HG02973 (cell line): ENCODE data around the gene FAM237B.

Experiments used
- ATAC-seq: cut with Tn5 transposase; IDR thresholded peaks from one replicate; pipeline ENCODE4 v1.9.1; 2021; ENCODE audit warnings: moderate library complexity; ENCODE audit not compliant: unreplicated experiment

The FAM237B gene

DNA sequence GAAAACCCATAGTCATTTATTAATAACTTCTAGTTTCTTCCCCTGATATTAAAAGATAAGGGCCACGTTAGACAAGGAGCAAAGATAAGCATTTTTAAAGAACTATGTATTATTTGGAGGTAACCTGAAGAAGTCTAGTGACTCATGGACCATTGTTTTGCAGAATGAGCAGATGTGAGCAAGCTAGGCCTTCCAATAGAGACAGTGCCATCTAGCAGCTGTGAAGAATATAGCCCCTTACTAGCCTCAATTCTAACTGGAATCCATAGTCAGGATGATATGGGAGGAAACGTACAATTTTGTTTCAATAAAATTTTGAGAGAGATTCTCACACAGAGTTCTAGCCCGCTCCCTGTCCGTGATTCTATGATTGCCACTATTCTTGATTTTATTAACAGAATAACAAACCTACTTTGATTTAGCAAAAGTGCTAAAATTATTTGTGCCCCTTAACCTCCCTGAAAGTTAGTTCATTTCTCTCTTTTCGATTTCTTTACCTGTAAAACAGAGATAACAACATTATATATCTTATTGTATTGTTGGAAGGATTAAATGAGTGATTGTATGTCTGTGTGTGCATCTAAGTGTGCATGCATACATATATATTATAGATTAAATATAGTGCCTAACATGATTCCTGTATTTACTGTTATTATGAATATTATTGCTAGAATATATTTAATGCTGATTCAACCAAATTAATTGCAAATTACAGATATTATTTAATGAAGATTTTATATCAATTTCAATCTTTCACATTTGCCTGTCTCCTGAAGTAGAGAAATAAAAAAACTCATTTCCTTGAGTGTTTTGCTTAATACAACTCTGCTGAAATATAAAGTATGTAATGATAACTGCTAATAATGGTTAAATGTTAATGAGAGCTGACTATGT lies 22.7 kb downstream of the FAM237B start:
- ATAC-seq: peak; percentile 69

GRCh38 chr7:90290244-90291113 lies 30.6 kb downstream of the FAM237B start:
- ATAC-seq: no peak

DNA sequence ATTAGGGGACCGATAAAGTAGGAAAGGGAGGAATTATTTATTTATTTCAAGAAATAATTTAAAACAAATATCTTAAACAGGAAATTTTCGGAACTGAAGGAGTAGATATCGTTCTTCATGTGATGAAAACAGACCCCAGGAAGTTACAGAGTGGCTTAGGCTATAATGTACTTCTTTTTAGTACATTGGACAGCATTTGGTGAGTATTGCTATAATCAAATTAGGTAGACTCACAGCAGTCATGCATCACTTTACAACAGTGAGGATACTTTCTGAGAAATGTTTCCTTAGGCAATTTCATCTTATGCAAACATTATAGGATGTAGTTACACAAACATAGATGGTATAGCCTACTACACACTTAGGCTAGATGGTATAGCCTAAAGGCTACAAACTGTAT lies 33.0 kb downstream of the FAM237B start:
- no peak for ATAC-seq

- ATAC-seq: no peak
Measured at GRCh38 chr7:90276033-90276728, 44.9 kb downstream of the FAM237B start.

DNA sequence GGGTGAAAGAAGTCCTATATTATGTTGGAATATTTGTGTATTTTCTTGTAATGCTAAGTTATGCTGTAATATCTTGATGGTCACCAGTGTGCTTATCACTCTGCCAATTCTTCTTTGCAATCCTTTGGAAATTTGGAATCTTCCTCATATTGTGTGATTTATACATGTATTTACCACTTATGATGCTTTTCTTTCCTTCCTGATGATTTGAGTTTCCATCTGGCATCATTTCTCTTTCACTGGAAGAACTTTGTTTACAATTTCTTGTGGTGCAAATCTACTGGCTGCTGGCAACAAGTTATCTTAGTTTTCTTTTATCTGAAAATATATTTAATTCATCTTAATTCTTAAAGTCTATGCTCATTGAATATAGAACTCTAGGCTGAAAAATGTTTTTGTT lies 46.9 kb downstream of the FAM237B start:
- ATAC-seq: no peak

GRCh38 chr7:90272242-90272641 lies 48.9 kb downstream of the FAM237B start:
- no peak for ATAC-seq

DNA sequence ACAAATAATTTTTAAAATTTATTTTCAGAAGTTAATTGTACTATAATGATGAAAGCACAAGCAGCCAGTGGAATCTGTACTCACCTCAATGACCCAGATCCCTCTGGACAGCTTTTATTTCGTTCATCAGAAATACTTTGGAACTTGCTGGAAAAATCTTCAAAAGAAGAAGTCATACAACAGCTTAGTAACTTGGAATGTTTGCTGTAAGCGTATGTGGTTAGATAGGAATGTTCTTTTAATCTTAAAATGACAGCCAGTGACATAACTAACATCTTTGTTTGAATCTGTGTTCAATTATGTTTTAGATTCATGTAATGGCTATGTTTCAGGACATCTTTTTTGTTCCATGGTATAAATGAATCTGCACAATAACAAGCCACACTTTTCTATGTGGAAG lies 49.4 kb downstream of the FAM237B start:
- ATAC-seq: no peak

- no peak for ATAC-seq
Measured at GRCh38 chr7:90270431-90271178, 50.5 kb downstream of the FAM237B start.

GRCh38 chr7:90269163-90269562 lies 51.9 kb downstream of the FAM237B start:
- ATAC-seq: no peak

DNA sequence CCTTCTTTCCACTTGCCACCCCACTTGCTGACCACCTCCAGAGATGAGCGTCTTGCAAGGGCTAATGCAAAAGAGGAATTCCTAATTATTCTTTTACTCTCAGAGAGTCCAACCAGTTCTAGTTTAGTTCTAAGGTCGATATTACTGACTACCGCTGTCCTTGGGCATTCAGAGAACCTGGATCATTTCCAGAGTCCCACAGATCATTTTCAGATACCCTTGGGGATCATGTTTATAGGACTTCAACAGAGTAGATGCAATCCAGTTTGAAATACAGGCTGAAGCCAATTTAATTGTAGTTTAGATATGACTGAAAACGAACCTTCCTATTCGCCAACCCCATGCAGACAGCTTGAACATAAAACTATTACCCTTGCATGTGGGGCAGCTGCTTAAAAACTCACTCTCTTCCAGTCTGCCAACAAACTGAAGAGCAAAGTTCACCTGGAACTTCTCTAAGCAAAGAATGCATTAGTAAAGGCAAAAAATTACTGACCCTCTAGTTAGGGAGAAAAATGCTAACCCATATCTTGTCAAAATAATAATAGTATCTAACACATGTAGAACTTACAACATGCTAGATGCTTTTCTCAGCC lies 53.7 kb downstream of the FAM237B start:
- ATAC-seq: no peak

GRCh38 chr7:90266808-90267207 lies 54.3 kb downstream of the FAM237B start:
- ATAC-seq: no peak
